CD14-positive monocyte (primary cell): Measurements from ENCODE around the gene SEMA3E. TPM values are rescaled to one million over a fixed set of nuclear protein-coding genes. Genes with fewer than 3 reads are reported as not detected.

Source experiments
- DNase-seq, 3 donors: peaks; one replicate each; pipeline ENCODE4 v3.0.0-alpha.2; 2011 to 2022
- H2AFZ ChIP-seq: 2 replicates; pipeline ENCODE4 v1.6.0; 2012; ENCODE audit warnings: mild to moderate bottlenecking, low read depth, low read length, inconsistent platforms; ENCODE audit not compliant: insufficient read depth, poor library complexity, severe bottlenecking
- H3K27ac ChIP-seq, 2 donors: 1 replicate in 1 of 2; 2 replicates in 1 of 2; pipeline ENCODE4 v1.5.1; 2012 to 2013; ENCODE audit warnings: low read length in 2 of 2, control low read depth in 1 of 2, inconsistent platforms in 1 of 2, low read depth in 1 of 2, mild to moderate bottlenecking in 1 of 2
- H3K27me3 ChIP-seq, 2 donors: one replicate each; pipeline versions ENCODE4 v1.6.0 to v1.6.1; 2011 to 2013; ENCODE audit warnings: low read length in 2 of 2; ENCODE audit not compliant: control insufficient read depth in 2 of 2, insufficient read depth in 2 of 2
- H3K36me3 ChIP-seq, 2 donors: replicated peaks in 1 of 2; 1 replicate in 1 of 2; 2 replicates in 1 of 2; pipeline versions ENCODE4 v1.5.1 to v1.6.1; 2012 to 2013; ENCODE audit warnings: low read length in 2 of 2, control low read depth in 1 of 2, inconsistent platforms in 1 of 2, mild to moderate bottlenecking in 1 of 2; ENCODE audit not compliant: insufficient read depth in 2 of 2, control insufficient read depth in 1 of 2
- H3K4me1 ChIP-seq, 2 donors: 1 replicate in 1 of 2; 2 replicates in 1 of 2; pipeline versions ENCODE4 v1.5.1 to v1.6.1; 2012 to 2013; ENCODE audit warnings: low read length in 2 of 2, control low read depth in 1 of 2, inconsistent platforms in 1 of 2, mild to moderate bottlenecking in 1 of 2, moderate library complexity in 1 of 2; ENCODE audit not compliant: insufficient read depth in 2 of 2, control insufficient read depth in 1 of 2
- H3K4me2 ChIP-seq: replicated peaks from 2 replicates; pipeline ENCODE3; 2012; ENCODE audit warnings: low read length, moderate library complexity, mild to moderate bottlenecking; ENCODE audit not compliant: poor library complexity, severe bottlenecking; ENCODE audit errors: extremely low read depth
- H3K4me3 ChIP-seq, 3 experiments: fragments of 200-600 bp in 1 of 3; sonication (generic) in 1 of 3; replicated peaks in 1 of 3; 1 replicate in 2 of 3; 2 replicates in 1 of 3; pipeline ENCODE4 v1.5.1; 2011 to 2013; ENCODE audit warnings: low read length in 3 of 3, mild to moderate bottlenecking in 3 of 3, control low read depth in 2 of 3, low read depth in 2 of 3, inconsistent platforms in 1 of 3, moderate library complexity in 1 of 3
- H3K79me2 ChIP-seq: 2 replicates; pipeline ENCODE4 v1.6.0; 2012; ENCODE audit warnings: mild to moderate bottlenecking, control low read depth, inconsistent platforms, low read length, moderate library complexity; ENCODE audit not compliant: insufficient read depth
- H3K9ac ChIP-seq: 2 replicates; pipeline ENCODE4 v1.6.0; 2017; ENCODE audit warnings: low read length, mild to moderate bottlenecking; ENCODE audit not compliant: insufficient read depth, poor library complexity, severe bottlenecking
- H3K9me3 ChIP-seq, 2 donors: replicated peaks in 1 of 2; 1 replicate in 1 of 2; 2 replicates in 1 of 2; pipeline versions ENCODE4 v1.5.1 to v1.6.1; 2012 to 2013; ENCODE audit warnings: low read length in 2 of 2, control low read depth in 1 of 2; ENCODE audit not compliant: control insufficient read depth in 1 of 2, insufficient read depth in 1 of 2
- H4K20me1 ChIP-seq: 2 replicates; pipeline ENCODE4 v1.6.0; 2012; ENCODE audit warnings: mild to moderate bottlenecking, low read length, control low read depth, moderate library complexity; ENCODE audit not compliant: insufficient read depth
- H3K27ac Mint-ChIP-seq, 7 donors: one replicate each; pipeline ENCODE4 v1.8.0; 2020; ENCODE audit warnings: mild to moderate bottlenecking in 7 of 7, mixed read lengths in 7 of 7, moderate library complexity in 6 of 7, inconsistent platforms in 2 of 7
- H3K27me3 Mint-ChIP-seq, 3 donors: one replicate each; pipeline ENCODE4 v1.8.0; 2021 to 2022; ENCODE audit warnings: low read depth in 3 of 3, mild to moderate bottlenecking in 3 of 3, mixed read lengths in 3 of 3, moderate library complexity in 3 of 3, inconsistent platforms in 1 of 3
- H3K36me3 Mint-ChIP-seq, 2 donors: one replicate each; pipeline ENCODE4 v1.8.0; 2020; ENCODE audit warnings: mixed read lengths in 2 of 2, inconsistent platforms in 1 of 2, mild to moderate bottlenecking in 1 of 2
- H3K4me1 Mint-ChIP-seq: one replicate; pipeline ENCODE4 v1.8.0; 2020; ENCODE audit warnings: mild to moderate bottlenecking, mixed read lengths
- H3K4me3 Mint-ChIP-seq, 2 donors: one replicate each; pipeline ENCODE4 v1.8.0; 2020; ENCODE audit warnings: mild to moderate bottlenecking in 2 of 2, mixed read lengths in 2 of 2, moderate library complexity in 1 of 2
- H3K9me3 Mint-ChIP-seq, 7 donors: one replicate each; pipeline ENCODE4 v1.8.0; 2020 to 2022; ENCODE audit warnings: mixed read lengths in 7 of 7, mild to moderate bottlenecking in 6 of 7, moderate library complexity in 6 of 7, inconsistent platforms in 2 of 7
- WGBS: methylation state at CpG from one replicate; pipeline ENCODE4 v1.1.5; 2013; ENCODE audit warnings: missing lambda C conversion rate; ENCODE audit not compliant: insufficient coverage; 5-methylcytosine and 5-hydroxymethylcytosine counted together
- intact Hi-C, 2 donors: fragments of 100-400 bp; cut with micrococcal nuclease; formaldehyde crosslinking; loops; one replicate each; pipeline versions ENCODE4 v1.15.0 to v1.15.1; 2023
- polyA plus RNA-seq, 3 donors: library from polyadenylated mRNA; depleted of rRNA in 1 of 3; unstranded in 2 of 3; stranded (reverse) in 1 of 3; fragments of 300-500 nt in 2 of 3; fragments of >200 nt in 1 of 3; fragmentation: Illumina TruSeq in 2 of 3; gene quantifications; 1 replicate in 2 of 3; 2 replicates in 1 of 3; pipeline ENCODE4 v1.2.3, GENCODE V29; 2012 to 2021
- TF ChIP-seq, protein P1 (sequence below): fragments of 200-600 bp; IDR thresholded peaks from one replicate; pipeline ENCODE4 v1.8.0; 2022; ENCODE audit warnings: antibody characterized with exemption, mild to moderate bottlenecking

Gene SEMA3E
- polyA plus RNA-seq, 3 donors = not detected

- H3K36me3 Mint-ChIP-seq = no peaks in the 10 kb centered on the region
- WGBS = no CpG with 5 or more reads among the region's 2 CpGs
- Histone ChIP-seq H2AFZ (no peak overlapping the region), H3K4me3 (no peak overlapping the region), H3K36me3 (no peaks in the 10 kb centered on the region), H3K27me3 (no peaks in the 10 kb centered on the region), H3K9me3 (no peaks in the 10 kb centered on the region), H3K27ac (no peak overlapping the region), H3K9ac (no peak overlapping the region), H3K79me2 (no peaks in the 10 kb centered on the region), H3K4me1 (no peaks in the 10 kb centered on the region), H4K20me1 (no peaks in the 10 kb centered on the region), H3K4me2 (no peak overlapping the region)
- no peak for DNase-seq
- TF ChIP-seq, protein P1, sequence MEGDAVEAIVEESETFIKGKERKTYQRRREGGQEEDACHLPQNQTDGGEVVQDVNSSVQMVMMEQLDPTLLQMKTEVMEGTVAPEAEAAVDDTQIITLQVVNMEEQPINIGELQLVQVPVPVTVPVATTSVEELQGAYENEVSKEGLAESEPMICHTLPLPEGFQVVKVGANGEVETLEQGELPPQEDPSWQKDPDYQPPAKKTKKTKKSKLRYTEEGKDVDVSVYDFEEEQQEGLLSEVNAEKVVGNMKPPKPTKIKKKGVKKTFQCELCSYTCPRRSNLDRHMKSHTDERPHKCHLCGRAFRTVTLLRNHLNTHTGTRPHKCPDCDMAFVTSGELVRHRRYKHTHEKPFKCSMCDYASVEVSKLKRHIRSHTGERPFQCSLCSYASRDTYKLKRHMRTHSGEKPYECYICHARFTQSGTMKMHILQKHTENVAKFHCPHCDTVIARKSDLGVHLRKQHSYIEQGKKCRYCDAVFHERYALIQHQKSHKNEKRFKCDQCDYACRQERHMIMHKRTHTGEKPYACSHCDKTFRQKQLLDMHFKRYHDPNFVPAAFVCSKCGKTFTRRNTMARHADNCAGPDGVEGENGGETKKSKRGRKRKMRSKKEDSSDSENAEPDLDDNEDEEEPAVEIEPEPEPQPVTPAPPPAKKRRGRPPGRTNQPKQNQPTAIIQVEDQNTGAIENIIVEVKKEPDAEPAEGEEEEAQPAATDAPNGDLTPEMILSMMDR = no peak
- peaks cover 0 to 7% (median 2%) of the 10 kb centered on the region in 7 donors for H3K9me3 Mint-ChIP-seq
- no peak overlapping the region for H3K27ac Mint-ChIP-seq
- no peaks in the 10 kb centered on the region for H3K27me3 Mint-ChIP-seq
- no peak overlapping the region for H3K4me3 Mint-ChIP-seq
- intact Hi-C loops = no loop called here
- no peaks in the 10 kb centered on the region for H3K4me1 Mint-ChIP-seq
Observed at GRCh38 chr7:83429493-83429892, 219.4 kb downstream of the SEMA3E start.

- Mint-ChIP-seq H3K36me3 (no peaks in the 10 kb centered on the region), H3K27ac (no peak overlapping the region), H3K27me3 (no peaks in the 10 kb centered on the region), H3K4me1 (no peaks in the 10 kb centered on the region), H3K9me3 (peaks cover 0 to 7% (median 2%) of the 10 kb centered on the region in 7 donors), H3K4me3 (no peak overlapping the region)
- DNase-seq = no peak
- no peaks in the 10 kb centered on the region for H3K9me3 ChIP-seq
- no peaks in the 10 kb centered on the region for H3K36me3 ChIP-seq
- no peak overlapping the region for H2AFZ ChIP-seq
- no peaks in the 10 kb centered on the region for H3K27me3 ChIP-seq
- intact Hi-C loops = no loop called here
- H3K79me2 ChIP-seq = no peaks in the 10 kb centered on the region
- no peak overlapping the region for H3K4me3 ChIP-seq
- TF ChIP-seq, protein P1 = no peak
- H3K27ac ChIP-seq = no peak overlapping the region
- H3K4me2 ChIP-seq = no peak overlapping the region
- no peak overlapping the region for H3K9ac ChIP-seq
- H4K20me1 ChIP-seq = no peaks in the 10 kb centered on the region
- WGBS = no CpG with 5 or more reads among the region's 1 CpG
- H3K4me1 ChIP-seq = no peaks in the 10 kb centered on the region
Observed at GRCh38 chr7:83427884-83428283, 221.1 kb downstream of the SEMA3E start.
